ENCODE results near the gene TARP.
A peak's percentile ranks its signal among the peaks of the same experiment; 100 is the strongest.

Gene TARP

GRCh38 chr7:38310591-38311101, 37.2 kb upstream of the TARP start:
- no peak overlapping the region for H3K27ac ChIP-seq (ENCODE audit: low read depth in 2 of 2, low read length in 1 of 2)
- WGBS (ENCODE audit: low lambda C conversion rate): 57% methylated on average over 6 of the region's 6 CpGs

GRCh38 chr7:38309555-38309954, 36.1 kb upstream of the TARP start:
- POLR2A ChIA-PET: no interaction called here
- no peaks in the 10 kb centered on the region; the same call in 1 of the 2 replicates for H3K27me3 ChIP-seq (ENCODE audit: insufficient read depth)
- 78% methylated on average over 5 of the region's 5 CpGs for WGBS (ENCODE audit: low lambda C conversion rate)

More at GRCh38 chr7:38310591-38311101, 37.2 kb upstream of the TARP start:
- H2AFZ ChIP-seq (ENCODE audit: low read depth): peak overlapping the region; percentile 50; the same call in 1 of the 2 replicates
- no peaks in the 10 kb centered on the region; the same call in 1 of the 2 replicates for H3K27me3 ChIP-seq (ENCODE audit: insufficient read depth)
- no peak overlapping the region for H3K4me2 ChIP-seq
- H3F3A ChIP-seq (replicated peaks; ENCODE audit: insufficient read depth): no peaks in the 10 kb centered on the region
- TF ChIP-seq NFIC (IDR thresholded peaks at IDR 0.05; ENCODE audit: borderline replicate concordance) (0 out of 2 replicates have a peak, but pooled peaks have one; percentile 8), FOSL2 (IDR thresholded peaks at IDR 0.05; ENCODE audit: borderline replicate concordance, low read depth) (no peak)
- peak; percentile 76 for DNase-seq
- no peaks in the 10 kb centered on the region for H3K36me3 ChIP-seq (replicated peaks in 1 of 2; ENCODE audit: control insufficient read depth in 1 of 2, insufficient read depth in 2 of 2, low read length in 1 of 2)
- no peaks in the 10 kb centered on the region for H3K9me2 ChIP-seq
- no peak overlapping the region for H3K9ac ChIP-seq
- H3K4me1 ChIP-seq (ENCODE audit: control insufficient read depth in 1 of 2, insufficient read depth in 2 of 2, low read depth in 1 of 2, low read length in 1 of 2): peaks cover 0 to 11% of the 10 kb centered on the region in 2 experiments; a peak in 3 of 4 replicates
- H3K79me2 ChIP-seq (ENCODE audit: insufficient read depth): no peaks in the 10 kb centered on the region
- CTCF ChIA-PET: interaction anchor here (1.3 to 4.5 kb wide), 3 partner anchors 17 to 95 kb away, joined by 3 to 25 read pairs (median 5); no protein-coding TSS in a partner anchor
- H3K9me3 ChIP-seq: no peaks in the 10 kb centered on the region
- no peaks in the 10 kb centered on the region for H4K20me1 ChIP-seq (ENCODE audit: insufficient read depth)
- H3K4me3 ChIP-seq (ENCODE audit: low read depth in 2 of 2, low read length in 1 of 2): no peak overlapping the region
- POLR2A ChIA-PET: no interaction called here

More at GRCh38 chr7:38309555-38309954, 36.1 kb upstream of the TARP start:
- H3K4me2 ChIP-seq: no peak overlapping the region
- no peaks in the 10 kb centered on the region for H3K36me3 ChIP-seq (replicated peaks in 1 of 2; ENCODE audit: control insufficient read depth in 1 of 2, insufficient read depth in 2 of 2, low read length in 1 of 2)
- CTCF ChIA-PET: interaction anchor here (0.9 to 4.4 kb wide), 5 partner anchors 9 to 392 kb away, joined by 3 to 20 read pairs (median 8); partner anchors contain the start of gene SFRP4
- no peaks in the 10 kb centered on the region for H3K79me2 ChIP-seq (ENCODE audit: insufficient read depth)
- TF ChIP-seq USF1 (IDR thresholded peaks at IDR 0.05; ENCODE audit: borderline replicate concordance, low read depth) (no peak), EP300 (IDR thresholded peaks at IDR 0.05; ENCODE audit: borderline replicate concordance in 1 of 2, low read depth in 1 of 2, low read length in 1 of 2) (no peak), MXI1 (IDR thresholded peaks at IDR 0.05; ENCODE audit: low read depth, low read length) (no peak), TCF12 (IDR thresholded peaks at IDR 0.05) (no peak), NFIC (IDR thresholded peaks at IDR 0.05; ENCODE audit: borderline replicate concordance) (no peak), USF2 (IDR thresholded peaks at IDR 0.05; ENCODE audit: borderline replicate concordance, low read depth, low read length) (no peak), MEF2A (IDR thresholded peaks at IDR 0.05; ENCODE audit: borderline replicate concordance, low read depth) (no peak), CHD2 (IDR thresholded peaks at IDR 0.05; ENCODE audit: low read length, partially characterized antibody) (no peak), MAX (IDR thresholded peaks at IDR 0.05; ENCODE audit: low read depth) (no peak), ELF1 (IDR thresholded peaks at IDR 0.05) (no peak), GABPA (IDR thresholded peaks at IDR 0.05; ENCODE audit: low read depth) (no peak), YY1 (IDR thresholded peaks at IDR 0.05; ENCODE audit: low read depth) (no peak), POLR2AphosphoS5 (IDR thresholded peaks at IDR 0.05; ENCODE audit: low read depth, low read length) (no peak)
- H4K20me1 ChIP-seq (ENCODE audit: insufficient read depth): no peaks in the 10 kb centered on the region
- no peaks in the 10 kb centered on the region for H3K9me3 ChIP-seq
- no peak overlapping the region for H2AFZ ChIP-seq (ENCODE audit: low read depth)
- H3K27ac ChIP-seq (ENCODE audit: low read depth in 2 of 2, low read length in 1 of 2): no peak overlapping the region
- no peaks in the 10 kb centered on the region for H3F3A ChIP-seq (replicated peaks; ENCODE audit: insufficient read depth)
- H3K4me3 ChIP-seq (ENCODE audit: low read depth in 2 of 2, low read length in 1 of 2): no peak overlapping the region
- H3K9ac ChIP-seq: no peak overlapping the region
- H3K9me2 ChIP-seq: no peaks in the 10 kb centered on the region
- DNase-seq: no peak
- H3K4me1 ChIP-seq (ENCODE audit: control insufficient read depth in 1 of 2, insufficient read depth in 2 of 2, low read depth in 1 of 2, low read length in 1 of 2): peaks cover 0 to 11% of the 10 kb centered on the region in 2 experiments; a peak in 3 of 4 replicates
